ENCODE measurements around the gene ARHGAP9. TPM values are rescaled to one million over a fixed set of nuclear protein-coding genes. Genes with fewer than 3 reads are reported as not detected.

ARHGAP9 gene
- total RNA-seq, 4 donors from 2014 or later: 16.5 to 220 (median 28.2) TPM

DNA sequence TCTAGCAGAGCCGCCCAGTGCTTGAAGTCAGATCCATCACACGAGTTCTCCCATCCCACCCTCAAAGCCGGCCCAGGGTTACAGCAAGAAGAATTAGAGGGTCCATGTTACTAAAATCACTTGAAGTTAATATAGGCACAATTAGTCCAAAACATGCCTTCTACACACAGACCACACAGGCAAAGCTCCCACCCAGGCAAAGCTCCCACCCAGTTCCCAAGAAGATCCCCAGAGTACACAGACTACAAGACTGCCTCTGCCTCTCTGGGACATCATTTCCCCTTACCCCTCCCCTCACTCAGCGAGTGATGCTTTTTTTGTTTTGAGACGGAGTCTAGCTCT, 16.8 kb downstream of the ARHGAP9 start:
- TF ChIP-seq, protein P1, sequence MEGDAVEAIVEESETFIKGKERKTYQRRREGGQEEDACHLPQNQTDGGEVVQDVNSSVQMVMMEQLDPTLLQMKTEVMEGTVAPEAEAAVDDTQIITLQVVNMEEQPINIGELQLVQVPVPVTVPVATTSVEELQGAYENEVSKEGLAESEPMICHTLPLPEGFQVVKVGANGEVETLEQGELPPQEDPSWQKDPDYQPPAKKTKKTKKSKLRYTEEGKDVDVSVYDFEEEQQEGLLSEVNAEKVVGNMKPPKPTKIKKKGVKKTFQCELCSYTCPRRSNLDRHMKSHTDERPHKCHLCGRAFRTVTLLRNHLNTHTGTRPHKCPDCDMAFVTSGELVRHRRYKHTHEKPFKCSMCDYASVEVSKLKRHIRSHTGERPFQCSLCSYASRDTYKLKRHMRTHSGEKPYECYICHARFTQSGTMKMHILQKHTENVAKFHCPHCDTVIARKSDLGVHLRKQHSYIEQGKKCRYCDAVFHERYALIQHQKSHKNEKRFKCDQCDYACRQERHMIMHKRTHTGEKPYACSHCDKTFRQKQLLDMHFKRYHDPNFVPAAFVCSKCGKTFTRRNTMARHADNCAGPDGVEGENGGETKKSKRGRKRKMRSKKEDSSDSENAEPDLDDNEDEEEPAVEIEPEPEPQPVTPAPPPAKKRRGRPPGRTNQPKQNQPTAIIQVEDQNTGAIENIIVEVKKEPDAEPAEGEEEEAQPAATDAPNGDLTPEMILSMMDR (IDR thresholded peaks at IDR 0.05): no peak
- TF ChIP-seq POLR2A (IDR thresholded peaks at IDR 0.05): no peak
- Histone ChIP-seq H3K4me3 (peak overlapping the region in 2 of 4 donors; percentile 64 to 70), H3K27ac (peak overlapping the region in 2 of 4 donors; percentile 83 to 89), H3K36me3 (no peaks in the 10 kb centered on the region), H3K9me3 (no peaks in the 10 kb centered on the region), H3K27me3 (no peaks in the 10 kb centered on the region), H3K4me1 (peaks cover 8 to 30% (median 15%) of the 10 kb centered on the region in 4 donors)
- DNase-seq: no peak

DNA sequence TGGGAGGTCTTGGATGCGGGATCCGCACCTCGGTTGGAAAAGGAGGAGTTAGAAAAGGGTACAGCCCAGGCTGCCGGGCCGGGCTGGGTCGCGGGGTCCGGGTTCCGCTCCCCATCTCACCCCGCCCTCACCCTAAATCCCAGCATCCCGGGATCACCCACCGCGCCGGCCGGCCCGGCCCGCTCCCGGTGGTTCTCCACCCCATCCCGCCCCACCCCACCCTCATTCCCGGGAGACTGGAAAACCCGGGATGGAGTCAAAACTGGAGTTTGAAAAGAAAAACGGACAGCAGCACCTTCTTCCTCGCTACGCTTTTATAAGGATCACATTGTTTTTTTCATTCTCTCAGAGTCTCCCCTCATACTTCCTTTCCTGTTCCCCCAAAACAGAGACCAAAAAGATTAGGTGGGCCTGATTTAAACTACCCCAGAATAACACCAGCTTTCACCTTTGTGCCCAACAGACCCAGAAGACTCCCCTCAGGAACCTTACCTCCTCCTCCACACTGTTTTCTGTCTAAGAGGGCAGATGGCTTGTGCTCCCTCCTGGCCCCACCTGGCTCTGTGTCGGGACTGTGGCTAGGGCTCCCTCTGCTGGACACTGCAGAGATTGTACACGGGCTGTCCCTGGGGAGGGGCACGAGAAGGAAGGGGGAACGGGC, 17.3 kb downstream of the ARHGAP9 start:
- peak; percentile 86 to 95 (median 88) for DNase-seq
- Histone ChIP-seq H3K4me1 (peaks cover 8 to 30% (median 15%) of the 10 kb centered on the region in 4 donors), H3K27me3 (no peaks in the 10 kb centered on the region), H3K27ac (peak overlapping the region; percentile 49 to 89 (median 82)), H3K9me3 (no peaks in the 10 kb centered on the region), H3K4me3 (peak overlapping the region; percentile 46 to 74 (median 67)), H3K36me3 (no peaks in the 10 kb centered on the region)
- peak in 1 of 2 donors; percentile 49 for TF ChIP-seq POLR2A (IDR thresholded peaks at IDR 0.05)
- TF ChIP-seq, protein P1 (IDR thresholded peaks at IDR 0.05): peak; percentile 91 to 97 (median 94)

DNA sequence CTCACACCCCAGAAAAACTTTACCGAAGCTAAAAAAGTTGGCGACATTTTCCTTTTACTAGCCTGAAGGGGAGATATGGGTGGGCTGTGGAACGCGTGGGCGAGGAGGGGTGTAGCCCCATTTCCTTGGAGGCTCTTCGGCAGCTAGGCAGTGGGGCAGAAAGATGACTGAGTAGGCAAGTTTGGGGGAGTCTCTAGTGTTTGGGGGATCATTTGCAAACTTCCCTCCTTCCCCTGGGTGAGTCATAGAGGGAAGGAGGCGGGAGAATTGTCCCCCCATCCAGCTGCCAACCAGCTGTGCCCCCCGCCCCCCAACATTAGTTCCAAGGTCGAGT, 17.8 kb downstream of the ARHGAP9 start:
- DNase-seq: no peak
- Histone ChIP-seq H3K4me3 (peak overlapping the region; percentile 46 to 74 (median 67)), H3K9me3 (no peaks in the 10 kb centered on the region), H3K27me3 (no peaks in the 10 kb centered on the region), H3K27ac (peak overlapping the region; percentile 49 to 89 (median 82)), H3K4me1 (peaks cover 8 to 30% (median 15%) of the 10 kb centered on the region in 4 donors), H3K36me3 (no peaks in the 10 kb centered on the region)
- TF ChIP-seq, protein P1 (IDR thresholded peaks at IDR 0.05): no peak
- TF ChIP-seq POLR2A (IDR thresholded peaks at IDR 0.05): no peak

DNA sequence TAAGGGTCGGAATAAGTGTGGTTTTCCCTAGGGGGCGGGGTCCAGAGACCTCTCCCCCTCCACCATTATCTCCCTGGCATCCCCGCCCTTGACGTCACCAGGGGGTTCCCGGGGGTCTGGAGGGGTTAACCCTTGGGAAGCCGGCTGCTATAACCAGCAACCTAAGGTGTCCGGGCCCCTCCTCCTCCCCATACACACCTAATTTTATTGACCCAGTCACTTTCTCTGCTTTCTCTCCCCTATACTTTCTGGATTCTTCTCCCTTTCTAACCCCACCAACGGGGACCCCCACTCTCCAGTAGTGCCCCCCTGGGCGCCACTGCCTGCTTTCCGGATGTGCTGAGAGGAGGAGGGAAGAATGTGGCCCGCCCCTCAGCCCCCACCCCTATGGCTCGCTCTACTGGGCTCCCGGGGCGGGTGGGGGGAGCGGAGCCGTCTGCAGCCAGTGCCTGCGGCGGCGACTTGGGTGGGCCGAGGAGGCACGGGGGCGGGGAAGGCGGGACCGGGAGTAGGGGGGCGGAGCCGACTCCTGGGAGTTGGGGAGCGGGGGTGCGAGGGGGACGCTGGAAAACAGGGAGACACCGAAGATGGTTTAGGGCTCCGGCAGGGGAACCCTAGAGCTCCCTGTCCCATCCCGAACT, 18.3 kb downstream of the ARHGAP9 start:
- TF ChIP-seq POLR2A (IDR thresholded peaks at IDR 0.05): no peak
- TF ChIP-seq, protein P1 (IDR thresholded peaks at IDR 0.05): no peak
- H3K4me3 ChIP-seq: peak overlapping the region; percentile 46 to 74 (median 67)
- no peaks in the 10 kb centered on the region for H3K9me3 ChIP-seq
- H3K27me3 ChIP-seq: no peaks in the 10 kb centered on the region
- H3K36me3 ChIP-seq: no peaks in the 10 kb centered on the region
- peaks cover 8 to 30% (median 15%) of the 10 kb centered on the region in 4 donors for H3K4me1 ChIP-seq
- peak; percentile 71 to 82 (median 76) for DNase-seq
- H3K27ac ChIP-seq: peak overlapping the region; percentile 49 to 89 (median 82)

DNA sequence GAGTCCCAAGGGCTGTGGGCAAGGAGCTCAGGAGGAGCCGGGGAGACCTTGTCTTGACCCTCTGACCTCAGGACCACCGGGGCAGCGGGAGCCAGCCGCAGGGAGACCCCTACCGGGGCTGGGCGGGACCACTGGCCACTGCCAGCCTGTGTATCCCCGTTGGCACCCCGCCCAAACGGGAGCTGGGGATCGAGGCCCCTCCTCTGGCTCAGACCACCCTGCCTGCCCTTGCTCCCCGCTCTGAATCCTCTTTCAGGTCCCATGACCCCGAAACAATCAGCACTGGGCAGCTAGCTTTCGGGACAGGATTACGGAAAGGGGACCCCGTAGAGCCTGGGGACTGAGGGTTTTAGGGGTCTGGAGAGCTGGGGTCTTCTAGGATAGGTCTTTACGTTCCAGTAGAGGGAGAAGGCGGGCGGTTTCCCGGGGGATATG, 18.8 kb downstream of the ARHGAP9 start:
- H3K9me3 ChIP-seq: no peaks in the 10 kb centered on the region
- DNase-seq: no peak
- no peaks in the 10 kb centered on the region for H3K36me3 ChIP-seq
- H3K4me3 ChIP-seq: peak overlapping the region; percentile 59 to 74 (median 67)
- peaks cover 8 to 35% (median 15%) of the 10 kb centered on the region in 4 donors for H3K4me1 ChIP-seq
- no peaks in the 10 kb centered on the region for H3K27me3 ChIP-seq
- peak overlapping the region in 3 of 4 donors; percentile 80 to 89 (median 83) for H3K27ac ChIP-seq
- no peak for TF ChIP-seq POLR2A (IDR thresholded peaks at IDR 0.05)
- TF ChIP-seq, protein P1 (IDR thresholded peaks at IDR 0.05): no peak
